T follicular helper cell (primary cell): ENCODE measurements around the gene PDGFRB.

Source experiments
- DNase-seq: peaks from one replicate; pipeline ENCODE4 v3.0.0-alpha.2; 2020; ENCODE audit warnings: low read depth

The PDGFRB gene

GRCh38 chr5:150065886-150066285 lies 89.8 kb downstream of the PDGFRB start:
- DNase-seq, result no peak

GRCh38 chr5:150065346-150065745 lies 90.3 kb downstream of the PDGFRB start:
- no peak for DNase-seq

DNA sequence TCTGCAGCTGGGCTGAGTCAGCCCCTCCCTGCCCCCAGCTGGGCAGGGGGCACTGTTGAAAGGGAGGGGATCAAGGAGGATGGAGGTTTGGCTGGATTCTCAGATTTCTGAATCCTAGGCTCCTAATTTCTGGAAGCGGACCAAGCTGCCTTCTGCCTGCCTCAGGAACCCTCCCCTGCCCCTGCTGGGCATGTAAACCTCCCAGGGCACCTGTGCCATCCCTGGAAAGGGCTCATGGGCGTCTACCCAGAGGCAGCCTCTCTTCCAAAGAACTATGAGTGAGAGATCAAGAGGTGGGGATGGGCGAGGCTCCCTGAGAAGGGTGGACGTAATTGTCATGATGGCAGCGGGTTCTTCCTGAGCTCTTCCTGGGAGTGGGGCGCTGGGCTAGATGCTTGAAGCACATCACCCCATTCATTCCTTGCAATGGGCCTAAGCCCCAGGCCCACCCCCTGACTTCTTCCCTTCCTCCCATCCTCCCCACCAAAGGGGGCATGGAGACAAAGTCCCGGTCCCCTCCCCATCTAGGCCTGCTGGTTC lies 90.9 kb downstream of the PDGFRB start:
- no peak for DNase-seq
